Measurements from ENCODE around the gene ANKS1B.
"Not testable (repeated sequence)": the region's sequence is repeated elsewhere in the genome, so short reads cannot be mapped to it uniquely, and the experiment has no call there.

The ANKS1B gene

DNA sequence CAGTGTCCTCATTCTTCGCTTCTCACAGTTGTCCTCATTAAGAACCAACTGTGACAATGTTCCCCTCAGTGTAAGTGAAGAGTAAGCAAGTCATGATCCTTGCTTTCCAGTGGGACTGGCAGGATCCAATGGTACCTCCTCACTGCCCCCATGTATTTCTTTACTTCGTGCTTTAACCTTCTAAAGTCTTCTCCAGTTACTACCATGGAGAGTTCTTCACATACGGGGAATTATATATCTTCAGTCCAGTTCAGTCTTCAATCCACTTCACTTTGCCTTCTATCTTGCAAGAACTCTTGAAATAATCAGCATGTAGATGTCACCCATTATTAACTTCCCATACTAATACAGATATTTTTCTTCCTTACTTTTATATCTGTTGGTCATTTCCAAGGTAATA lies 719.1 kb downstream of the ANKS1B start:
- DNase-seq (ENCODE audit: low spot score): no peak

DNA sequence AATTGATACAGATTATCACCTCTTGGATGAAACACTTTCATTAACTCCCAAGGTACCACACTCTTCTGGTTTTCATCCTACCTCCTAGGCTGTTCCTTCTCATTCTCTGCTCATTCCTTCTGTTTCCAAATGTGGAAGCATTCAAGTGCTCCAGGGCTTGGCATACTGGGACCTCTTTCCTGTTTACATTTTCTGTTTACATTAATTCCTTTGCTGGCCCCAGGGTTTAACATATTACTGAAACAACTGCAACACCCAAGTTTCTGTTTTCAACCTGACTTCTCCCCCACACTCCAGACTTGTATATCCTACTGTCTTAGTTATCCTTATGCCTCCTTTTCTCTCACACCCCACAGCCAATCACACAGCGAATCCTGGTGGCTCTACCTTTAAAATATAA lies 723.5 kb downstream of the ANKS1B start:
- no peak for DNase-seq (ENCODE audit: low spot score)

DNA sequence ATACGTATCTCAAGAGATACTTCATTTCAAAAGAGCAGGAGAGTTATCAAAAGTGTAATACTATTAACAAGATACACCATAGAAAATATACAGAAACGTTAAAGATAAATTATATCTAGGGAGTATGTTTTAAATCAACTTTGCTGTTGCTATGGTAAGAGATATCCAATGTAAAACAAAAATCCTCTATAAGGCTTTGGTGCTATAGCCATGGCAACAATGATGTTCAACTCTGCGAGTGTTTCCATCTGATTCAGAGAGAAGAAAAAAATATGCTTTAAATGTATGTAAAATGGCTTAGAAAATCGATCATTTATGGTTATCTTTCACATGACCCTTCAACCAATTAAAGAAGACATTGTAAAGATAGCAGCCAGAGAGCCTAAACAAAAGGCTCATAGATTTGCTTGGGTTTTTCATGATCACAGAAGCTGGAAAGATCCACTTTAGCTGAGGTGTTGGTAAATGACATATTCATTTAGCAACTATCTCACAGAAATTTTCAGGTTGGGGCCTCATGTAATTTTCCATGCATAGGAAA lies 724.2 kb downstream of the ANKS1B start:
- DNase-seq (ENCODE audit: low spot score): no peak

DNA sequence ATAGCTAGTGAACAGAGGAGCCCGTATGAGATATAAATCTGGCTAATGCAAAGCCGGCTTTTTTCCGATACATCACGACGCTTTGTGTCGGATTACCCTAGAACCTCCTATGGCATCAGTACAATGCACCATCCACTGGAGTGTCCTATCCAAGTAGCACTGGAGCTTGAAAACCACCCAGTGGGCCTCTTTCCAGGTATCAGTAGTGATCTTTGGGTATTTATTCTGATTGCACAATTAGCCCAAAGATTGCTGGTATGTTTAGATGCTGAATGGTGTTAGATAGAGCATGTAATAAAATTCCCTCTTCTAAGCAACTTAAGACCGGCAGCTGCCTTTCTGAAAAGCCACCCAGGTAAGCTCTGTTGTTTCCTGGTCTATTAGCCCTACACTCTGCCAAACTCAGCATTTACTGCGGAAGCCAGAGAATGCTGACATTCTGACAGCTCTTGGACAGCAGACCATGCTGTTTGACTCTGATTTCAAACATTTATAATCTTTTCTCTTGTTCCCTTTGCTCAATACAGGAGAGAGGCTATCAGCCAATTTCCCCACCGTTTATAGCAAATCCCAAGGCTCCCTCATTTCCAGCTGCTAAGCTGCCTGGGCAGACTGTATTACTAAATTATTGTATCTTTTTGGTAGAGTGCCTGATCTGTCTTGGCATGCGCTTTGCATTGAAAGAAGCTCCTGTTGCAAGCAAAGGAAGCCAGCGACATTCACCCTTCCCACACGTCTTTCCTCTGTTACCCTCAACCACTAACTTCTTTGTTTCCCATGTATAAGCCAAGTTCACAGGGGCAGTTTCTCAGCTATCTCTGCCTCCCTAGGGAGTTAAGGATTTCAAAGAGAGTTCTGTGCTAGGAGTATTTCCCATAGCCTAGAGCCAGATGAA lies 725.4 kb downstream of the ANKS1B start:
- DNase-seq (ENCODE audit: low spot score): no peak

DNA sequence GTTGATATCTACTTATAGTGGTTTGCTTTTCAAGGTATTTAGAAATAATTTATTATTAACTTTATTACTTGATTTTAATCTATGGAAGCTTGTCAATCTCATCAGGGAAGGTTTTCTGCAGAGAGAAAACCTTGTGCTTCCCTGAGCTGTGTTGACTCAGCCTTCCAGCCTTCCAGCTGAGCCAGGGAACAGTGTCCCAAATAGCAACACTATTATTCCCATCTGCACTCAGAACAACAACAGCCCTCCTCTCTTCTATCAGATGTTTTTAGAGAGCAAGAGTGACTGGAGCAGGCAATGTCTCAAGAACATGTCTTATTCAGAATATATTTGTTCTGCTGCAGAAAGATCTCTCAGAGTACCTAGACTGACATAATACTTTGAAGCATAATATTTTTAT lies 727.1 kb downstream of the ANKS1B start:
- DNase-seq (ENCODE audit: low spot score): no peak

DNA sequence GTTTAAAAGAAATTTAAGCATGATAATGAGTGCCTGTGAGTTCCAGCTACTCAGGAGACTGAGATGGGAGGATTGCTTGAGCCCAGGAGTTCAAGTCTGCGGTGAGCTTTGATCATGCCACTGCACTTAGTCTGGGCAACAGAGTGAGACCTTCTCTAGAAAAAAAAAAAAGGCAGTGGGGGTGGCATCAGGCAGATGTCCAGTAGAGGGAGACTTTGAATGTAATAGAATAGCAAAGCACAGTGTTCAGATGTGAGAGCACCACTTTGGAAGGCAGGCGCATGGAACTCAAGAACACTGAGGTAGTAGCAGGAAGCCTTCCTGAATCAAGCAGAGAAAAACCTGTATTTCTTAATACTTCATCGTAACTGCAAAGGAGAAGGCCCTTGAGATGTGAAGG lies 731.7 kb downstream of the ANKS1B start:
- DNase-seq (ENCODE audit: low spot score): peak; percentile 57

DNA sequence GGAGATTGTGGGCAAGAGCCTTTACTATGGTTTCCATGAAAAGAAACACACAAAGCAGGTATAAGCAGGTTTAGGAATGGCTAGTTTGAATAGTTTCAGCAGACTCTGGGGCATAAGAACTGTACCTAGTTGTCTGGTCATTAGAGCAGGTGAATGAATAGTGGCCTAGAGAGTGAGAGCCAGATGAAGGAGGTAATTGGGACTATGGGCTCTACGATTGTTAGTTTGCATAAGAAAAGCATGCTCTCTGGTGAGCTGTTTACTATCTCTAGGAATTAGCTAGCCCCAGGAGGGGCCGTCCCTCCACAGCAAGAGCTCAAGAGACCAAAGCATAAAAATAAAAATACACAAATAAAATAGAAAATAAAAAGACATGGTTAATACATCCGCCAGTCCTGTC lies 734.6 kb downstream of the ANKS1B start:
- DNase-seq (ENCODE audit: low spot score): no peak

DNA sequence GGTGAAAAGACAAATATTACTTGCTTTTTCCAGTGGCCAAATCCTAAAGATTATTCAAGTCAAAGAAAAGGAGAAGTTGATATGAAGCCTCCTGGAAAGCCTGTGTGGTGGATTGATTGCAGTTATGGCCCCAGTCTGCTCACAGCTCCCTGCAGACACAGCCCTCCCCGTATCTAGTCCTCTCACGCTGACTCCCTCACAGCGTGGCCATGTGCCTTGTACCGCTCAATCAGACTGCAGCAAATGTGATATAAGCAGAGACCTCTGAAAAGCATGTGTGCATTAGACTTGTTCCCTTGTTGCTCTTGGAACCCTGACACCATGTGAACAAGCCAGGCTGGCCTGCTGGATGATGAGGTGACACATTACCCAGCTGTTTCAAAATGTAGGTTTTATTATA lies 735.2 kb downstream of the ANKS1B start:
- no peak for DNase-seq (ENCODE audit: low spot score)

DNA sequence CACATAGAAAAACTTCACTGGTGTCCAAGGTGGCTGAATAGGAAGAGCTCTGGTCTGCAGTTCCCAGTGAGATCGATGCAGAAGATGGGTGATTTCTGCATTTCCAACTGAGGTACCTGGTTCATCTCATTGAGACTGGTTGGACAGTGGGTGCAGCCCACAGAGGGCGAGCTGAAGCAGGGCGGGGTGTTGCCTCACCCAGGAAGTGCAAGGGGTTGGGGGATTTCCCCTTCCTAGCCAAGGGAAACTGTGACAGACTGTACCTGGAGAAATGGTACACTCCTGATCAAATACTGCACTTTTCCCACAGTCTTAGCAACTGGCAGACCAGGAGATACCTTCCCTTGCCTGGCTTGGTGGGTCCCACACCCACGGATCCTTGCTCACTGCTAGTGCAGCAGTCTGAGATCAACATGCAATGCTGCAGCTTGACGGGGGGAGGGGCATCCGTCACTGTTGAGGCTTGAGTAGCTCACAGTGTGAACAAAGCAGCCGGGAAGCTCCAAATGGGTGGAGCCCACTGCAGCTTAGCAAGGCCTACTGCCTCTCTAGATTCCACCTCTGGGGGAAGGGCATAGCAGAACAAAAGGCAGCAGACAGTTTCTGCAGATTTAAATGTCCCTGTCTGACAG lies 746.7 kb downstream of the ANKS1B start:
- not testable (repeated sequence) for DNase-seq (ENCODE audit: low spot score)

DNA sequence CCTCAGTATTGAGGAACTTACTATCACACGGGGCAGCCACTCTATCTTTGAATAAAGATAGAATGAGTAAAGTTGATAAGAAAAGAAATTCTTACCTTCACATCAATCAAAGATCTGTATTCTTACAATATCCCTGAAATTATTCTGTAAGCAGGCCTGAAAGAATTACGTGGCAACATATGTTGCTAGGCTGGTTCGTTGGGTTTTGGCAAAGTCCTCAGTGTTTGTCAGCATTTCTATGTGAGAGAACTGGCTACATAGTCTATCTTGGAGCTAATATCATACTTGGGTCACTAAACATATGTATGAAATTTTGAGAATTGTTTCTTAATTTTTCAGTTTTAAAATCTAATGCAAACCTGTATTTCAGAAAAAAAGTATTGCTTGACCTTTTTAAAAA lies 749.4 kb downstream of the ANKS1B start:
- DNase-seq (ENCODE audit: low spot score): no peak

DNA sequence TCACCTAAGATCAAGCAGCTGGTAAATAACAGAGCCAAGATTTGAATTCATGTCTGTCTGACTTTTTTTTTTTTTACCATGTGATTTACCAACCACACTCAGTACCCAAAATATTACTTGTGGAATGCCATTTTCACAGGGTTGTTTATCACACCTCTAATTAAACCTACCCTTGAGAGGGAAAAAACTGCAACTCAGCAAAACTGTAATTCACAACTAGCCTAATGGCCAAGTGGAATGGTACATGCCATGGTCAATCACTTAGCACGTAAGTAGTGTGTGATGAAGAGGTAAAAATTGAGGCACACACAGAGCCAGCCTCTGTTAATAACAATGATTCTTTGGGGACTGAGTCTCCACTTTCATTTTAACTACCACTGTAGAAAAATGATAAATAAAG lies 750.0 kb downstream of the ANKS1B start:
- DNase-seq (ENCODE audit: low spot score): no peak

DNA sequence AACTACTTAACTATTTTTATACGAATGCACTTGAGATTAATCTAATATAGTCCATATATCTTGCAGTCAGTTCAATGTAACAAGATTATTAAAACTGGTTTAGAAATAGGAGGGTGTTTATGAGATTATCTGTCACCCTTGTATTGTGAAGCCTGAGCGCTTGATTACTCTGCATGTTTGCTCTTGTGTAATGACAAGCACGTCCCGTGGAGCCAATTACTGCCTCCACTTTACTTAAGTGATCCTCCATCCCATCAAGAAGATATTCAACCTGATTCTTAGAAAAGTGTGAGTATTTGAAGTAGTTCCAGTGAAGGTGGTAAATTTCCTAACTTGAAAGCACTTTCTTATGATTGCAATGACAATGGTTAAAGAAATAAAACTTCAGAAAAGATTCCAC lies 752.4 kb downstream of the ANKS1B start:
- no peak for DNase-seq (ENCODE audit: low spot score)

DNA sequence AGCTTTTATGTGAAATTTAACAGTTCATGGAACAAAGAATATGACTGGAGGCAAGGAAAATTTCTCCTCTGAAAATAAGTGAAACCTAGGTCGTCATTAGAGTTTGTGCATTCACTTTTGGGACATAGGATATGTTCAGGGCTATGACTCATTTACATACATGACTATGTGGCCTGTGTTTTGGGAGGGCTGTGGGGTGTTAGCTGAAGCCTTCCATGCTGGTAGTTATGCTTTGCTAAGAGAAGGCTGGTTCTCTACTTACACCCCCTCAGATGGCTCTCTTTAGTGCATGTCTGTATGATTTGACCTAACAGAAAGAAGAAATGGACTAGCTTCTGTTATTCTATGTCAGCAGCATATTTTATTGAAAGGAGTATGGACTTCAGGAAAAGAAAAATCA lies 753.7 kb downstream of the ANKS1B start:
- DNase-seq (ENCODE audit: low spot score): no peak

DNA sequence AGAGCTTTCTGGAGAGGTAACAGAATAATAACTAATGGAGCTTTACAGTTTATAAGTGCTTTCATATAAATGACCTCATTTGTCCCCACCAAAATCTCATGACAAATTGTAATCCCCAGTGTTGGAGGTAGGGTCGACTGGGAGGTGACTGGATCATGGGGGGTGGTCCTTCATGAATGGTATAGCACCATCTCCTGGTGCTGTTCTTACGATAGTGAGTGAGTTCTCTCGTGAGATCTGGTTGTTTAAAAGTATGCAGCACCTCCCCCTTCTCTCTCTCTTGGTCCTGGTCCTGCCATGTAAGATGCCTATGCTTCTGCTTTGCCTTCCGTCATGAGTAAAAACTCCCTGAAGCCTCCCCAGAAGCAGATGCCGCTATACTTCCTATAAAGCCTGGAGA lies 760.5 kb downstream of the ANKS1B start:
- DNase-seq (ENCODE audit: low spot score): peak; percentile 13

DNA sequence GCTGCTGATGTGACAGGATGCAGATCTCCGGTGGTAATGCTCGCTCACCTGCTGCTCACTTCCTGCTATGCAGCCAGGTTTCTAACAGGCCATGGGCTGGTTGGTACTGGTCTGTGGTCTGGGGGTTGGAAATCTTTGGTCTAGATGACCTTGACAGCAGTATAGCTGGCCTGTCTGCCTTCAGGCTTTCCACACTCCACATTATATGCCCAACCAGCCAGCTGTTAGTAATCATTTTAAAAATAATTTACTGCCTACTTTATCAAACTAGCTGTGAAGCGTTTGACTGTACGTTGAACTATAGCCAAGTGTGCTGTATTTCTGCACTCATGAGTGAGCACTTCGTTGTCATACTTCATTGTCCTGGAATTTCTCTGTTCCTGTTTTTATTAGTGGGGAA lies 761.2 kb downstream of the ANKS1B start:
- DNase-seq (ENCODE audit: low spot score): no peak

DNA sequence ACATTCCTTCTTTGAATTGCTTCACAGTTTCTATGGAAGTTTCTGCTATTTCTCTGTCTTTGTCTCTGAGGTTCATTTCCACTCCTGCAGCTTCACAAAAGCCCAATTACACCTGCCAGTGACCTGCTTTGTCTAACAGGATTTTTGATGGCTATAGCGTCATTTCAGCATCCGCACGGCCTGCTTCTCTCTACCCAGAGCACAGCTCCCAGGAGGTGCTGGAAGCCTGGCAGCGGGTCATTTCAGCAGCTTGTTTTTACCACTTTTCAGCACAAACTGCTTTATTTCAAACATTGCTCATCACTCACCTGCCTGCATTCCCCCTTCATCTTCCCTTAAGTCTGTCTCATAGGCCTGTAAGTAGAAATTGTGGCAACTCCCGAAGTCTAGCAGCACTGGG lies 771.7 kb downstream of the ANKS1B start:
- no peak for DNase-seq (ENCODE audit: low spot score)

DNA sequence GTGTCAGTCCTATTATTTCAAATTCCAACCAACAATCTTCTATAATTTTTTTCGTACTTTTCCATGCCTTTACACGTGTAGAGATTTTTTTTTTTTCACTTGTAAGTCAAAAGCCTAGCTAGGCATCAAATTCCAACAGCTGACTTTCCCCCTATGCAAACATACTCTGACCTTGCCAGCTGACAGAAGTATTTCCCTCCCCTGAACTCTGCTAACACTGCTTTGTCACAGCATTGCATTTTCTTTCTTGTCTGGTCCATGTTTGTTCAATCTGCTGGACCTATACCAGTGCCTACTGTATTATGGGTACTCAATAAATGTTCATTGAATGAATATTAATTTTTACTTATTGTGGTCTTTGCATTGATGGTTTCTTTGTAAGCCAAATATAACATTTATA lies 772.5 kb downstream of the ANKS1B start:
- DNase-seq (ENCODE audit: low spot score): no peak

DNA sequence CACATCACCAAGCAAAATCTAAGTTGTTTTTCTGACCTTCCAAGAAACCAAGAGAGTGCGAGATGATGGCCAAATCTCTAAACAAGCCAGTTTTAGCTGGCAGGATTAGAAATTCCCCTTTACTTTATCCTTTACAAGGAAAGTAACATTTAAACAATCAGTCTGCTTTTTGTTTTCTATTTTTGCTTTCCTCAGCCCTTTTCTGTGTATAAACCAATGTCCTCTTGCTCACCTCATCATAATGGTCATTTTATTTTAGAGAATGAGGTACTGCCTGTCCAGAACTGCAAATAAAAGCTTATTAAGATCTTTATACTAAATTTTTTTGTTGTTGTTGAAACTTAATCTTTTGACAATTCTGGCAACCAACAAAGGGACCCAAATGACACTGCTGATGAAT lies 779.6 kb downstream of the ANKS1B start:
- DNase-seq (ENCODE audit: low spot score): no peak

DNA sequence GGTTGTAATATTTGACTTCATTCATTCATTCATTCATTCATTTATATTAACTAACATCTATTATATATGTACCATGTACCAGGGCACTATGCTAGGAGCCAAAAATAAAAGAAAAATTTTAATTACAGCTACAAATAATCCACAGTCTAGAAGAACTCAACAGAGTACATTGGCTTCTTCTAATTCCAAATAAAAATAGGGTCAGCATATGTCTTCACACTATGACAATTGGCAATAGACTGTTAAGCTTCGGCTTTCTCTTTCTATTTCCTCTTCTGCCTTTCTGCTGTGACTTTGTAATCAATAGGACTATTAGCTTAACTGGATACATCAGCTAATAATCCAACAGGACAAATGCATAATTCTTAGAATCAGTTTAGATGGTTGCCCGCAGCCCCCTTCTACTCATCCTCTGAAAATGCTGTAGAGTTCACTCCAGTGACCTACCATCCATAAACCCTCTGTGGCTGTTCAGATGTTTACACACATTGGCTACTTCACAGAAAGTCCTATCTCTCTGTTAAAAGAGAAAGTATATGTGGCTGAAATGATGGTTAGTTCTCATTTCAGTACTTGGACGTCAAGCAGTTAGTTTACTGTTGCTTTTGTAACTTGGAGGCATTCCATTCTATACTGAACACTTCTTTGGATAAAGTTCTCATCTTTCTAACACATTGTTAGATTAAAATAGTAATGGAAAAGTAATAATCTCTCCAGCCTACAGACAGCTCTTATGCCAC lies 782.7 kb downstream of the ANKS1B start:
- DNase-seq (ENCODE audit: low spot score): no peak

DNA sequence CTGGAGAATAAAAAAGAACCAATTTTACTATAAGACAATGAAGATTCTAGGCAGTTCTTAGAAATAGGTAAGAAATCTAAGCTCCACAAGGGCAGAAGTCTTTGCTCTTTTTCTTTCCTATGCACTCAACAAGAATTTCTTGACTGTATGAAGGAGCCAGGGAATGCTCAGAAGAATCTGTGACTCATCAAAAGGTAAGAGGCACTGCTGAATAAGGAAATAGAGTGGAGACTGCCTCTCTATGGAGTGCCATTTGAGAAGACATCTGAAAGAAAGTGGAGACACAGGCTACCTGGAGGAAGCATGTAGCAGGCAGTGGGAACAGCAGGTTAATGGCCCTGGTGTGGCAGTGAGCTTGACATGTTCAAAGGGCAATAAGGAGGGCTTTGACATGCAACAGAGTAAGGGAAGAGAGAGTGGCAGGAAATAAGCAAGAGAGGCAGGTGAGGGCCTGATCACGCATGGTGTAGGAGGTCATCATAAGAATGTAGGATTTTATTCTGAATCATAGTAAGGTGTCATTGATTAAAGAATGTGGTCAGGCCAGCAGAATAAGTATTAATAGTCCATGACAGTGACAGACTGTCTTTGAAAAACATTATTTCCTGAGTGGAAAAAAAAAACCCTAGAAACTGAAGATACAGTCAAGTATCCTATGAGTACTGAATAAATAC lies 783.9 kb downstream of the ANKS1B start:
- no peak for DNase-seq (ENCODE audit: low spot score)

DNA sequence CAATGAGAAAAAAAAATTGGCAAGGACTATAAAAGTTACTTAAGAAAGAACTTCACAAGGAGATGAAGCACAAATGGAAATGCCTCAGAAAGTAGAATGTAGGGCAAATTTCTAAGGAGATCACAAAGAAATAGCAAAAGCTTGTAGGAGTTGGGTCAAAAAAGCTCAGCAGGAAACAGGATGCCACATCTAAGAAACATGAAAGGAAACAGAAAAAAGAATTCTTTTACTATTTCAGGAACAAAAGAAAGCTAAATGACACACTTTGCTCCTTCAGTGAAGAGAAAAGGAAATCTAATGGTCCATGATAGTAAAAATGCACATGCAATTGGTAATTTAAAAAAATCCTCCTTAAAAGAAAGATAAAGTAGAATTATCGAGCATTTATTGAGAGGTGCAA lies 789.3 kb downstream of the ANKS1B start:
- no peak for DNase-seq (ENCODE audit: low spot score)

DNA sequence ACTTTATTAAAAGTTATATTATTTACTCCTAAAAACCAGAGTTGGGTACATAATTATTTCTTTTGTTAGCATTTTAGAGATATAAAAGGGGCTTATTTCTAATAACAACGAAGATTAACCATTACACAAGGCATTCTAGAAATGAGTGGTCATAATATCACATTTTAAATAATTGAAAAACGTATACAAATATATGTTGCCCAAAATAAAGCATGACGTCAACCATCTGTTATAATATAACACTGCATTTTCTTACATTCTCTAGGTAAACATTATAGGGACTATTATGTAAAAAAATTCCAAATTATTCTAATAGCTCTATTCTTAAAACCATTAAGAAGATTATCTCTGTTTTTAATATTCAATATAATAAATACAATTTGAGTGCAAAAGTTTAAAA lies 792.2 kb downstream of the ANKS1B start:
- DNase-seq (ENCODE audit: low spot score): no peak
